Epithelial cell of esophagus (primary cell): ENCODE measurements around the gene IL1RAPL1.

Source experiments
- DNase-seq: peaks from one replicate; pipeline ENCODE4 v3.0.0; 2010; ENCODE audit warnings: low read depth
- H3K4me3 ChIP-seq: 2 replicates; pipeline ENCODE4 v1.5.1; 2011; ENCODE audit warnings: mild to moderate bottlenecking, low read length, control low read depth
- TF ChIP-seq, protein P1 (sequence below): IDR thresholded peaks from 2 replicates; pipeline ENCODE4 v1.5.1; 2011; ENCODE audit warnings: low read depth, mild to moderate bottlenecking, low read length, control low read depth, inconsistent platforms; ENCODE audit not compliant: insufficient read depth; ENCODE audit errors: missing control alignments

Gene IL1RAPL1

GRCh38 chrX:28969126-28969525 lies 381.9 kb downstream of the IL1RAPL1 start:
- H3K4me3 ChIP-seq = no peak overlapping the region
- TF ChIP-seq, protein P1, sequence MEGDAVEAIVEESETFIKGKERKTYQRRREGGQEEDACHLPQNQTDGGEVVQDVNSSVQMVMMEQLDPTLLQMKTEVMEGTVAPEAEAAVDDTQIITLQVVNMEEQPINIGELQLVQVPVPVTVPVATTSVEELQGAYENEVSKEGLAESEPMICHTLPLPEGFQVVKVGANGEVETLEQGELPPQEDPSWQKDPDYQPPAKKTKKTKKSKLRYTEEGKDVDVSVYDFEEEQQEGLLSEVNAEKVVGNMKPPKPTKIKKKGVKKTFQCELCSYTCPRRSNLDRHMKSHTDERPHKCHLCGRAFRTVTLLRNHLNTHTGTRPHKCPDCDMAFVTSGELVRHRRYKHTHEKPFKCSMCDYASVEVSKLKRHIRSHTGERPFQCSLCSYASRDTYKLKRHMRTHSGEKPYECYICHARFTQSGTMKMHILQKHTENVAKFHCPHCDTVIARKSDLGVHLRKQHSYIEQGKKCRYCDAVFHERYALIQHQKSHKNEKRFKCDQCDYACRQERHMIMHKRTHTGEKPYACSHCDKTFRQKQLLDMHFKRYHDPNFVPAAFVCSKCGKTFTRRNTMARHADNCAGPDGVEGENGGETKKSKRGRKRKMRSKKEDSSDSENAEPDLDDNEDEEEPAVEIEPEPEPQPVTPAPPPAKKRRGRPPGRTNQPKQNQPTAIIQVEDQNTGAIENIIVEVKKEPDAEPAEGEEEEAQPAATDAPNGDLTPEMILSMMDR = no peak
- no peak for DNase-seq

DNA sequence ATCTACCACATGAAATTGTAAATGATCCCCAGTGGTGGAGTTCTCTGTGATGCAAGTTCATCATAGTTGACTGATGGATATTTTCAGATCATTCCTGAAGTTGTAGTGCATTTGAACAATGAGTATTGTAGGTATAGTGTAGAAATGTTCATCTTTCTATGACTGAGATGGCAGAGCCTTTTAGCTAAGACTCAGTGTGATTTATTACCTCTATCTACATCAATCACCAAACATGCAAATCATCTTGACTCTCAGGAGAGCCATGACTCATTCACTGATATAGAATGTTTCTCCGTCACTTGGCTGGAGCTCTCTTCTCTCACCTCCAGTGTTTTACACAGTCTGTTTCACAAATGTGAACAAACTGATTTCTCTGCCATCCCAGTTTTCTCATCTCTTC lies 392.6 kb downstream of the IL1RAPL1 start:
- H3K4me3 ChIP-seq = no peak overlapping the region
- TF ChIP-seq, protein P1 = no peak
- no peak for DNase-seq

GRCh38 chrX:28981952-28982351 lies 394.7 kb downstream of the IL1RAPL1 start:
- DNase-seq = no peak
- H3K4me3 ChIP-seq = no peak overlapping the region
- TF ChIP-seq, protein P1 = no peak

DNA sequence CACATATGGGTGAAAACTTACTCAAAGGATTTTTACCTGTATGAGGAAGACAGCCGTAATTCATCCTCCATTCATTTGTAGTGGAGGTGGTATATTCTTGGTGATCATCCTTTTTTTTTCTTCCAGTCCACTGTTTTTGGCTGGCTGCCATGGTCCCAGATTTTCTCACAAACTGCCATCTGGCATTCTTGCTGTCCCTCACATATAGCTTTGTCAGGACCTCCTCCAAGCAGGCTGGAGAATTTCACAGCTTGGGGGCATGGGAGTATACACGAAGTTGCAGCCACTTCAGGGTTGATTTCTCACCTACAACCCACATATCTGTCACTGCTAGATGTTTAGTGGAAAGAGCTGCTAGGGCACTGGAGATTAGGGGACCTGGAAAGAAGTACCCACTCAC lies 401.0 kb downstream of the IL1RAPL1 start:
- no peak overlapping the region for H3K4me3 ChIP-seq
- DNase-seq = no peak
- TF ChIP-seq, protein P1 = no peak

GRCh38 chrX:28997706-28998463 lies 410.6 kb downstream of the IL1RAPL1 start:
- DNase-seq = no peak

GRCh38 chrX:28998609-28999135 lies 411.4 kb downstream of the IL1RAPL1 start:
- DNase-seq = no peak
- TF ChIP-seq, protein P1 = no peak
- H3K4me3 ChIP-seq = no peak overlapping the region

More at GRCh38 chrX:28997706-28998463, 410.6 kb downstream of the IL1RAPL1 start:
- H3K4me3 ChIP-seq = no peak overlapping the region
- TF ChIP-seq, protein P1 = no peak

GRCh38 chrX:29012867-29013266 lies 425.6 kb downstream of the IL1RAPL1 start:
- no peak for DNase-seq
- H3K4me3 ChIP-seq = no peak overlapping the region
- TF ChIP-seq, protein P1 = no peak
